GM19193 (cell line): ENCODE results near the gene LCP2.

Experiments
- POLR2A ChIP-seq: IDR thresholded peaks from 4 replicates; pipeline ENCODE4 v1.6.1; 2011; ENCODE audit not compliant: insufficient read depth, insufficient read length; ENCODE audit errors: extremely low read depth

The LCP2 gene

DNA sequence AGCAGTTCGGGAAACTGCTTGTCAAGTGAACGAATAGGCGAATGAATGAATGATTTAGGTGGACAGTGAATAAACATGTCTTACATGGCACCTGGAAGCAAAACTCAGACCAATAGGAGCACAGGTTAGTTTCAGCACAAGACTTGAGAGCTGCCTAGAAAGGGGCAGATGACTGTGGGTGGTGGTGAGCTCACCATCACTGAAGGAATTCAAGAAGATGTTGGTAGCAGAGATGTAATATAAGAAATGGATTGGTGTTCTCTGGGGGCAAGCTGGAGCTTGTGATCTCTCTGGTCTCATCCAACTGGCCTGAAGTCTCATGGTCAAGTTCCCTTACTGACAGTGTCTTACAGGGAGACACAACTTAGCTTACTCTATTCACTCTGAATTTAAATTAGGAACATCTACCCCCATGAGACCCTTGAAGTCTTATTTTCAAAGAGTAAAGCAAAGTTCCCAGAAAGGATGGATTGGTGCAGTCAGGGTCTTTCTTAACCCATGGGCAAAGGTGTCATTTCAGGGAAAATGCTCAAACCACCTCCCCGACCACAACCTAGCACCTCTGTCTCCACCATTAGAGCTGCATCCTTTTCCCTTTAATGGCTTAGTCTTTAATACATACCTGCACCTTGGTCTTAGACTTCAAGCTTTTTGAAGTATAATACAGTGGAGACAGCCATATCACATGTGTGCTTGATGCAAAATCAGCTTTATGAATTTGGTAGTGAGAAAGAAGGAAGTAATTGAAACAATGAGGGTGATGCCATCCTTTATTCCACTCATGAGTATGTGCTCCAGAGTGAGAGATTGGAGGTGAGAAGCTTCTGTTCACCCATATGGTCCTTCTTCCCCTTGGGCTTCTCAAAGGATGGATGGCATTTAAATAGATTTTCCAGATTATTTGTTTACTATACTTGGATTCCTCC lies 5.1 kb downstream of the LCP2 start:
- no peak for TF ChIP-seq POLR2A

DNA sequence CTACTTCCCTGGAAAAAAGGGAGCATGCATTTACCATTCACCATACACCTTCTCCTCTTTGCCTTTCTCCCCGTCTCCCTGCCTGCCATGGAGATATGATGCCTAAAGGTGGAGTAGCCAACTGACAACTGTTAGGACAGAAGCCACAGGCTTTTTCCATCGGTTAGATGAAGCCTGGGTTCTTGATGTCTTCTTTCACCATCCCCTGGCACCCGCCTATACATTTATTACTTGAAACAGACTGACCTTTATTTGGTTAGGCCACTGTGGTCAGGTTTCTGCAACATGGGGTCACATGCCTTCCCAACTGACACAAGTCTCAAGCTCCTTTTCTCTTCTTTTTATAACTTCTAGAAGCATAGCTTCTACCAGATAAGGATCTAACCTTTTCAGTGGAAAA lies 7.1 kb downstream of the LCP2 start:
- no peak for TF ChIP-seq POLR2A

DNA sequence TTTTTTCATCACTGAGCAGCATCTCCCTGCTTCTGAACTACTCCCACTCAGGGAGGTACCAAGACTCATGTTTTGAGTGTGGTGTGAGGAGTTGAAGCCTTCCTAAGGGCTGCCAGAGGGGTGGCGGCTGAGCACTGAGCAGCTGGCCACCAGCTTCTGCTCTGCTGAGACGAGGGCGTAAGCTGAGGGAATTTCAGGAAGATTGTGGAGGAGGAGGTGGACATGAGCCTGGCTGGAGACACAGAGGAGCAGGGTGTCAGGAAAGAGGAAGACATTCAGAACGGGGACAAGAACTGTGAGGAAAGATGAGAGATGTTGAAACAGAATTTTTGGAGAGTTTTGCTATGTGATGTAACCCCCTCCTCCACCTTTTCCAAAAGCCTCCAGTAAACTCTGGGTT lies 7.8 kb downstream of the LCP2 start:
- no peak for TF ChIP-seq POLR2A

DNA sequence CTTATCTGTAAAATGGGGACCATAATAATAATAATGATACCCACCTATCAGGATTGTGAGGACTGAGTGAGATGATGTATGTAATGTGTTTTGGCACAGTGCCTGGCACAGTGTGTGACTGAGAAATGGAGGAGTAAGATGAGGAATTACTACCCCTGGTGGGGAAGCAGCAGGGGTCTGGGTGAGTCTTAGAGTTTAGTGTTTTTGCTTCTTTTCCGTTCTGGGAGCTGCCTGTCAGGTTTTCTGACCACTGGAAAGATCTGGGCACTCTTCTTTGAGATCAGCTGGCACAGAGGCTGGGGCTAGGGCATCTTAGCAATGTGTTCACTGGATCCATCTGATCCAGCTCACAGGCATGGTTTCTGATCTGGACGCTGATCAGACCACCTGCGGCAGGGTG lies 8.5 kb downstream of the LCP2 start:
- no peak for TF ChIP-seq POLR2A

DNA sequence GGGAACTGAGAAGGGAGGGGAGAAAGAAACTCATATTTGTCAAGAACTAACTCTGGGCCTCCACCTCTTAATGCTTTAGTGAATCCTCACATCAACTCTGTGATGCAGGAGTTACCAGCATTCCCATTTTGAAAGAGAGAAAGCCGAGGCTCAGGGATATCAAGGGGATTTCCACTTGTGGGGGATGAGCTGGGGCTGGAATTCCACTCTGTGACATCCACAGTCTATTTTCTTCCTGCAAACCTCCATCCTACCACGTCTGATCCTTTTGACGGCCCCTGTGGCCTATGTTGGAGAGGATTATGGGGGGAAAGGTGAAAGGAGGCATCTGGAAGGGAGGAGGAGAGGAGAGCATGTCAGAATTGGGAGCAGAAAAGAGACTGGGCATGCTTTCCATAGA lies 9.0 kb downstream of the LCP2 start:
- no peak for TF ChIP-seq POLR2A

DNA sequence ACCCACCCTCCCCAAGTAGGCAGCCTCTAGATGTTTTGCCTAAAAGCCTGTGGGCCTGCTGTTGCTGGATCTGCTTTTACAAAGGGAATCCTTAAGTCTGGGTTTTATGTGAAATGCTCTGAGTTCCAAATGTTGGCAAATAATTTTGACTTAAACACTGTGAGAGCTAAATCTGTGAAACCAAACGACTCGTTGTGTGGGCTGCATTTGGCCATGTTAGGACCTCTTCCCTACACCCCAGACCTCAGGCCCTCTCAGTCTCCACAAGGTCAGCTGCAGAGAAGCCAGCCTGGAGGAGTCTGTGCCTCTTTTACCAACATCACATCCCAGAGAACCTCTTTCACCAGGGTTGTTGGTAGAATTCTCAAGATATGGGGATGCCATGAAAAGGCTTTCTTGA lies 9.4 kb downstream of the LCP2 start:
- no peak for TF ChIP-seq POLR2A

DNA sequence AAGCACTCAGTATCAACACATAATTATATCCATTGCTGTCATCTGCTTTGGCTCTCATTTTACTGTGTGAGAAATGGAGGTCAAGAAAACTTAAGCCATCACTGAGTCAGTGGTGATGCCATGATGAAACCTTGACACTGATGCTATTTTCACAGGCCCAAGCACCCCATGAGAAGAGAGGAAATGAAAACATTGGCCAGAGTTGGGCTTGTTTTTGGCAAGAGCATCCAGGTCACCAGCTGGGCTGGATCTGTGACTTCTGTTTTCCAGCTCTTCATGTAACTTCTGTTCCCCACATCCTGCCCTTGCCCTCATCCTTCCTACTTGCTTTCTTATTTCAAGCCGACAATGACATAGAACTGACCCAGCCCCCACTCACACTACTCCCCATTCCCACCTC lies 10.0 kb downstream of the LCP2 start:
- no peak for TF ChIP-seq POLR2A

DNA sequence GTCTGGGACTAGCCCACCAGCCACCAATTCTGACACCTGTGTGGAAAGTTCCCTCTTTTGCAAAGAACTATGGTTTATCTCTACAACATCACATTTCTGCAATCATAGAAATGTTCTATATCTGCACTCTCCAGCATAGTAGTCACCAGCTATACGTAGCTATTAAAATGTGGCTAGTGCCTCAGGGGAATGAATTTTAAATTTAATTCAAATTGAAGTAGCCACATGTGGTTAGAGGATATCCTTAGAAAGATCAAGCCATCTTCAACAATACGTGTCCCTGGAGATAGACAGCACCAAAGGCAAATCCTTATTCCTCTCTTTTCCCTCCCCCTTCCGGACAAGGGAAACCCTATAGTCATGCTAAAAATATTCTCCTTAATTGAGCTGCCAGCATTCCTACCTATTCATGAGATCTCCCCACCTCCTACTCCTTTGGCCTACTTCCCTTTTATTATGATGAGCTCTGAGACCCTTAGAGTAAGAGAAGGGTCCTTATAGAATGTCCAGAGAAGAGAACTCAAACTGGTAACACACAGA lies 11.1 kb downstream of the LCP2 start:
- no peak for TF ChIP-seq POLR2A

DNA sequence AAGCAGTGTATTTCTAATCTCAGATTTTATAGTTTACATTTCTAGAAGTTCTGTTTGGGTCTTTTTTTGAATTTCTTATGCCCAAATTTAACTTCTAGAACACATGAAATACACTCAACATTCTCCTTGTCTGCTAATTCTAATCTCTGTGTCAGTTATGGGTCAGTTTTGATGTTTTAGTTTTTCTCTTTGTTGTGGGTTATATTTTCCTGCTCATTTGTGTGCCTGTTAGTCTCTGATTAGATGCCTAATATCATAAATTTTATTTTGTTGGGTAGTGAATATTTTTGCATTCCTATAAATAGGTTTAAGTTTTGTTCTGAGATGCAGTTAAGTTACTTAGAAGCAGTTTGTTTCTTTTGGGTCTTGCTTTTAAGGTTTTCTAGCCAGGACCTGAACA lies 12.4 kb downstream of the LCP2 start:
- no peak for TF ChIP-seq POLR2A

DNA sequence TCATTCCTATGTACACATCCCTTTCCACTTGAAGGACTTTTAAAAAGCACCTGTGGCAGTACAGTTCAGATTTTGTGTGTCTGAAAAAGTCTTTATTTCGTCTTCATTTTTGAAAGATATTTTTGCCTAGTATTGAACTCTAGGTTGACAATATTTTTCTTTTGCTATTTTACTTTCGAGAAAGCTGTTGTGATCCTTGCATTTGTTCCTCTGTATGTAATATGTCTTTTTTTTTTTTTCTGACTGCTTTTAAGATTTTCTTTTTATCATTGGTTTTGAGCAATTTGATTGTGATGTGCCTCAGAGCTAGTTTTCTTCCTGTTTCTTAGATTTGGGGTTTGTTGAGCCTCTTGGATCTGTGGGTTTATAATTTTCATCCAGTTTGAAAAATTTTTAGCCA lies 13.3 kb downstream of the LCP2 start:
- TF ChIP-seq POLR2A: no peak

DNA sequence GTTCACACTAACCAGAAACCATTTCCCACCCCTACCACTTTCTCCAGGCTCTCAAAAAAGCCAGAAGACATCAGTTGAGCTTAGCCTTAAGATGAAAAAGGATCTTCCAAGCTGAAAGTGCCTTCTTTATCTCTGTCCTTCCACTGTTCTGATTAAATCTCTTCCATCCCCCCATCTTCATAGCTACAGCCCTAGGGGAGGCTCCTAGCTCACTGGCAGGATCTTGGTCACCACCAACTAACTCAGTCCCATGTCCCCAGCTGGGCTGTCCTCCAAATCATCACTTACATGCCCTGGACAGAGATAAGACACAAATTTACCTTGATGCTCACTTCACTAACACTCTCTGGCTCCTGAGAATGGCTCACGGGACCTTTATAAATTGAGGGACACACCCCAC lies 14.3 kb downstream of the LCP2 start:
- no peak for TF ChIP-seq POLR2A

DNA sequence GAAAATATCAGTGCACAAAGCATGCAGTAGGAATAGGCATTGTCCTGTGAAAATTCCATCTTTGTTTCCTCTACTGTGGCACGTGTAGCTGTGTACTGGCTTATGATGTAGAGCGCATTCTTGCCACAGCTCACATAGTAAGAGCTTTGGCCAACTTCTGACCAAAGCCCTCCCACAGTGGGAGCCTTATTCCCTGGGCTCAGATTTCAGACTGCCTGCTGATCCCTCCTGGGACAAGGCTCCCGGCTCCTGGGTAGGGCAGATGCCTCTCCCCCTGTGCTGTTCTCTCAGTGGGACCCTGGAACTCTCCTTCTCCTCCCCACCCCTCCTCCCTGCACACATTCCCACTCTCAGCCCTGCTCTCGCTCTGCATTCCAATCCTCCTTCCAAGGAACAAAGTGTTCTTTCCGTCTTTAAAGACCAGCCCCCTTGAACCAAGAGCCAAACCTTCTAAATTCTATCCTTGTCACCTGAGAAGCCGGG lies 17.5 kb downstream of the LCP2 start:
- TF ChIP-seq POLR2A: no peak

DNA sequence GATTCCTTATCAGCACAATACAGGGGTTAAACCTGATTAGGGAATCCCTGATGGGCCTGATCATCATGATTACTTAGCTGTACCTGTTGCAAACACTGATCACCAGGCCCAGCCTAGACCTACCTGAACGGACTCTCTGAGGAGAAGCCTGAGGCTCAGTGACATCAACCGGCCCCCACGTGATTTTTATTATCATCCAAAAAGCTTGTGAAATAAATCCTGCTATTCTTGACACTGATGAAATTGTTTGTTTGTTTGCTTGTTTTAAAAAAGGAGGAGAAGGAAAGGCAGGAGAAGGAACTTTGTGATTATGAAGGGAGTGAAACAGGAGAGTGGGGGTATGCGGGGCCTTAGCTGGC lies 18.1 kb downstream of the LCP2 start:
- TF ChIP-seq POLR2A: no peak

DNA sequence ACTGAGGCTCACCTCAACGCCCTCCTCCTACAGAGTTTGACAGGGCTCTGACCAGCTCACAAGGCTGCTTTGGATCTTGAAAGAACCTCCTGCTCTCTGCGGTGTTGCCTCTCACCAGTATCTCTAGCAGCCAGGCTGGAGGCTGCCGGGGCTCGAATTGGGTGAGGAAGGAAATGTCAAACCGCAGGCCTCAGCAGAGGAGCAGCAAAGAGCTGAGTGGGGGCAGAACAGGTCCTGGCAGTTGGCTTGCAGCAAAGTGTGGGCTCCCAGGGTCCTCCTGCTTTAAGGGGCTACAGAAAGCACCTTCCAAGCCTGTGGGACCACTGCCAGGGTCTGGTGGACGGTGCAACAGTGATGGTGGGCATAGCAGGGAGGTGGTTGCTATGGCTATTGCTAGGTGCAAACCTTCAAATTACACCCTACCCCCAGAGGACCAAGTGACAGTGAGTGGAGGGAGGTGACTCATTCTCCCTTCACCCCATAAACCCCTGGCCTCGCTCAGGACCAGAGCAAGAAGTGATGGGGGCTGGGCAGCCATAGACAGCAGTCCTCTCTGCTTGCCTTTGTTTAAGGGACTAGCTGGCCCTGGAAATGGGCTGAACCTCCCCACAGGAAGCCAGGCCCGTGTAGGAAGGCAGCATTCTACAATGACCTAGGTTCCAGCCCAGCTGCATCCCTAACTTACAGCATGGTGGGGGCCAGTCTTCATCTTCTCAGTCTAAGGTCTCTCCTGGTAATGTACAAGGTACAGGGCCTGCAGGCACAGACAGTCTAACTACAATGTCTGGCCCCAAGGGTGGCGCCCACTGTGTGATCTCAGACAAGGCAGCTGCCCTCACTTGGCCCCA lies 18.7 kb downstream of the LCP2 start:
- TF ChIP-seq POLR2A: no peak

DNA sequence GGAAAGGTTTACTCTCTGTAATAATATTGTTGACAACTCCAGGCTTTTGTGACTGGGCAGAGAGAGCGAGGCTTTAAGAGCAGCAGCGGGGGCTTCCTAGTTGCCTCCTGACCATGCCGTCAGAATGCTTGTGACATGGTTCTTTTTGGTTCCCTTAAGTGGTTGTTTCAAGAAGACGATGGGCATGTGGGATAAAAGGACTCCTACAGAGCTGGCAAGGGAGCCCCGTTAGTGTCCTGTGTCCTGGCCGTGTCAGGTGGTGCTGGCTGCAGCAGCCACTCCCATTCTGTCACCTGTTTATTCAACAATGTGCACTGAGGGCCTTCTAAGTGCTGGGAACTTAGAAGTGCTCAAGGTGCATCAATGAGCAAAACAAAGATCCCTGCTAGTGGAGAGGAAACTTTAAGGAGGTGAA lies 19.7 kb downstream of the LCP2 start:
- TF ChIP-seq POLR2A: no peak
